Neural crest cell (in vitro differentiated cells): ENCODE data around the gene IGF2R. TPM values are rescaled to one million over a fixed set of nuclear protein-coding genes. Genes with fewer than 3 reads are reported as not detected.

Experiments
- DNase-seq: peaks from one replicate; pipeline ENCODE4 v3.0.0; 2021; ENCODE audit warnings: low read depth, mixed read lengths, low spot score
- H3K27ac Mint-ChIP-seq: one replicate; pipeline ENCODE4 v1.8.0; 2021; ENCODE audit warnings: mild to moderate bottlenecking, mixed read lengths; ENCODE audit not compliant: unreplicated experiment
- H3K27me3 Mint-ChIP-seq: 2 replicates; pipeline ENCODE4 v1.8.0; 2021; ENCODE audit warnings: low read depth, mild to moderate bottlenecking, mixed read lengths
- H3K36me3 Mint-ChIP-seq: 2 replicates; pipeline ENCODE4 v1.8.0; 2021; ENCODE audit warnings: low read depth, mild to moderate bottlenecking, mixed read lengths
- H3K4me1 Mint-ChIP-seq: 2 replicates; pipeline ENCODE4 v1.8.0; 2021; ENCODE audit warnings: mixed read lengths
- H3K4me3 Mint-ChIP-seq: one replicate; pipeline ENCODE4 v1.8.0; 2021; ENCODE audit warnings: mild to moderate bottlenecking, mixed read lengths
- H3K9me3 Mint-ChIP-seq: 2 replicates; pipeline ENCODE4 v1.8.0; 2021; ENCODE audit warnings: mixed read lengths
- CTCF ChIP-seq: fragments of 200-600 bp; sonication (generic); conservative IDR thresholded peaks from 2 replicates; pipeline ENCODE4 v1.5.0; 2021; ENCODE audit warnings: antibody characterized with exemption, mild to moderate bottlenecking
- total RNA-seq: library from RNA; stranded (reverse); gene quantifications from 2 replicates; pipeline ENCODE4 v1.2.1, GENCODE V29; 2021

The IGF2R gene
- total RNA-seq, 1 donor from 2014 or later: 97.3 TPM

DNA sequence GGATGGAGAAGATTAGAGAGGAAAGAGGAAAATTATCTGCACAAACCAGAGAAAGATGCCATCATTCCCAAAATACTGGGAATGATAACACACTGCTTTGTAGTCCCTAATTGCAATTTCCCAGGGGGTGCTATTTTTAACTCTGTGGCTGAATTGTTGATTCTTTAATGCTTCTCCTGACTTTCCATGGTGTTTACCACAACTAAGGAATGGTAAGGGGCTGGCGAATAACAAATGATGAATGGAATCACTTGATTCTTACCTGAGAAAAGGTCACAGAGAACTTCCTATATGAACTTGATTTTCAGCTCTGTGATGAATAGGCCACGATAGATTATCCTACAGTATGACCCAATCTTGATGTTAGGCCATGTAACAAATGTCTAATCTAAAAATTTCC is 22.0 kb upstream of the IGF2R start:
- Mint-ChIP-seq H3K9me3 (peaks cover 7% of the 10 kb centered on the region), H3K27me3 (peaks cover 11% of the 10 kb centered on the region), H3K27ac (no peak overlapping the region), H3K4me3 (no peak overlapping the region), H3K36me3 (peaks cover 3% of the 10 kb centered on the region), H3K4me1 (no peaks in the 10 kb centered on the region)
- no peak for DNase-seq
- TF ChIP-seq CTCF: no peak

DNA sequence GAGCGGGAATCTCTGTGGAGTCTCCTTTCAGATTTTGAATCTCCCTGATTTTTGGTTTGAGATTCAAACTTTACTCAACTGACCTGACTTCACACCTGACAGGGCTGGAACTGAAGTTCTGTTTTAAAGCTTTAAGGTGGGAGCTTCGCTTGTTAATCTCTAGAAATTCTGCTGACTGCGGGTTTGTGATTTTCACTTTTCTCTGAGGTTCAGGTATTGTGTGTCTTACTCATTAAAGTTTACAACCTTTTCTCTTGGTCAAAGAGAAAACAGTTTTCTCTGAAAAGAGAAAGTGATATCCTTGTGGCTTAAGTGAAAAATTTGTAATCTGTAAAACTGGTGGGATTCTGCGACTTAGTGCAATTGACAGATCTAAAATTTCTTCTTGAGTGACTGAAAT is 20.7 kb upstream of the IGF2R start:
- peaks cover 4% of the 10 kb centered on the region for H3K9me3 Mint-ChIP-seq
- peaks cover 5% of the 10 kb centered on the region for H3K27me3 Mint-ChIP-seq
- no peak overlapping the region for H3K4me3 Mint-ChIP-seq
- no peak for DNase-seq
- H3K4me1 Mint-ChIP-seq: peaks cover 8% of the 10 kb centered on the region
- TF ChIP-seq CTCF: no peak
- H3K36me3 Mint-ChIP-seq: no peaks in the 10 kb centered on the region
- H3K27ac Mint-ChIP-seq: no peak overlapping the region

GRCh38 chr6:159951772-159952171 is 17.1 kb upstream of the IGF2R start:
- Mint-ChIP-seq H3K36me3 (no peaks in the 10 kb centered on the region), H3K27ac (no peak overlapping the region), H3K9me3 (no peaks in the 10 kb centered on the region), H3K27me3 (peaks cover 5% of the 10 kb centered on the region), H3K4me3 (no peak overlapping the region), H3K4me1 (peaks cover 11% of the 10 kb centered on the region)
- DNase-seq: no peak
- TF ChIP-seq CTCF: no peak

GRCh38 chr6:159952289-159953005 is 16.4 kb upstream of the IGF2R start:
- Mint-ChIP-seq H3K27me3 (peaks cover 8% of the 10 kb centered on the region), H3K36me3 (no peaks in the 10 kb centered on the region), H3K4me3 (no peak overlapping the region), H3K4me1 (peaks cover 11% of the 10 kb centered on the region), H3K9me3 (no peaks in the 10 kb centered on the region), H3K27ac (peak overlapping the region; percentile 32)
- TF ChIP-seq CTCF: no peak
- no peak for DNase-seq

DNA sequence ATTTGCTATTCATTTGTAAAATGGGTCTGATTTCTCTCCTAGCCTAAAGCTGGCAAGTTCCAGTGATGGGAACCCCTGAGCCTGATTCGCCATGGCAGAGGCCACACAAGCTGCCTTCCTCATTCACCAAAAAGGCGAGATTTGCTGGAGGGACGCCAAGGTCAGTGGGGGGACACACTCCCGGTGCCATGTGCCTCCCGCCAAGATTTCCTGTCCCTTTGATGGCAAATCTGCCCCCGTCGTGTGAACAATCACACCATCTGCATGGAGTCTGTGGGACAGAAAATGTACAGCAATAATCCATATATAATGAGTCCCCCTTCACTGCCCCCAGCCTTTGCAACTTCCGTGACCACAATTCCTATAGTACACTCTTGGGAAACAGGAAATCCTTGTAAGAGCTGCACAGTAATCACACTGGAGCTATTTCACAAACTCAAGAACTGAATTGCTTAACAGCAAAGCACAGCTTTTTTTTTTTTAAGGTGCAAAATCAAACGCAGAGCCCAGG is 15.7 kb upstream of the IGF2R start:
- peaks cover 6% of the 10 kb centered on the region for H3K27me3 Mint-ChIP-seq
- H3K4me3 Mint-ChIP-seq: no peak overlapping the region
- no peaks in the 10 kb centered on the region for H3K9me3 Mint-ChIP-seq
- DNase-seq: no peak
- H3K36me3 Mint-ChIP-seq: no peaks in the 10 kb centered on the region
- TF ChIP-seq CTCF: no peak
- peaks cover 11% of the 10 kb centered on the region for H3K4me1 Mint-ChIP-seq
- no peak overlapping the region for H3K27ac Mint-ChIP-seq
